Right ventricle myocardium superior (tissue), 1 donor: Measurements from ENCODE around the gene CEBPG. TPM values are rescaled to one million over a fixed set of nuclear protein-coding genes. Genes with fewer than 3 reads are reported as not detected.

ENCODE experiments used
- ATAC-seq: fragments of 200-7000 bp; cut with Tn5 transposase; one replicate; pipeline ENCODE4 v1.9.1; 2020; ENCODE audit warnings: mild to moderate bottlenecking; ENCODE audit not compliant: poor library complexity
- DNase-seq: peaks from one replicate; pipeline ENCODE4 v3.0.0-alpha.2; 2020
- intact Hi-C: fragments of 100-400 bp; cut with DNase I; formaldehyde crosslinking; loops from one replicate; pipeline ENCODE4 v1.11.2; 2022
- total RNA-seq: library from RNA; stranded (reverse); fragmentation: NEBNext Ultra II Directional; extraction: Animal tissue kit (Norgen Biotek cat#: 25700); gene quantifications from one replicate; pipeline ENCODE4 v1.2.1, GENCODE V29; 2021
- donor health status: DM: no; HTN: yes; CAD: no; lungs with severe emphysema.

The CEBPG gene
- total RNA-seq, 1 donor from 2014 or later = 16.1 TPM

- ATAC-seq (no peak), DNase-seq (peak; percentile 87)
- intact Hi-C loops = no loop called here
Observed at GRCh38 chr19:33376423-33376822, 2.9 kb downstream of the CEBPG start.

- intact Hi-C loops = no loop called here
- ATAC-seq (no peak), DNase-seq (no peak)
Observed at GRCh38 chr19:33376941-33377557, 3.5 kb downstream of the CEBPG start.

- ATAC-seq (no peak), DNase-seq (no peak)
- intact Hi-C loops = no loop called here
Observed at GRCh38 chr19:33377586-33378475, 4.3 kb downstream of the CEBPG start.

- intact Hi-C loops = no loop called here
- DNase-seq (no peak), ATAC-seq (no peak)
Observed at GRCh38 chr19:33379151-33379829, 5.8 kb downstream of the CEBPG start.

DNA sequence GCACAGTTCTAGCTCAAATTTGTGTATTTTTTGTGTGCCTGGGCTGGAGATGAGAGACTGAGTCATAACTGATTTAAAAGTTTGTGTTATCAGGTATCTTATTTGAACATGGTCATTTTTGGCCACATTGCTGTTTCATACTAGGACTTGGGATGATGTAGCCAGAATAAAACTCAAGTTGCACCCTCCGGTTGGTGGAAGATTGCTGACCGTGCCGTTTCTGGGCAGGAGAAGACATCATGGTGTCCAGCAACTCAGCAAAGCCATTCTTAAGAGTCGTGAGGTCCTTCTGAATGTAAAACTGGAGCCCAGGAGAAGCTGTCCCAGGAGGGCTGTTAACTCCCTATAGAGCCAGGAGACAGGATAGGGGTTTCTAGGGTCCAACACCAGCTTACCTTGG, 7.6 kb downstream of the CEBPG start:
- intact Hi-C loops = no loop called here
- DNase-seq (no peak), ATAC-seq (no peak)

- intact Hi-C loops = no loop called here
- no peak for DNase-seq
Observed at GRCh38 chr19:33382006-33382405, 8.5 kb downstream of the CEBPG start.

DNA sequence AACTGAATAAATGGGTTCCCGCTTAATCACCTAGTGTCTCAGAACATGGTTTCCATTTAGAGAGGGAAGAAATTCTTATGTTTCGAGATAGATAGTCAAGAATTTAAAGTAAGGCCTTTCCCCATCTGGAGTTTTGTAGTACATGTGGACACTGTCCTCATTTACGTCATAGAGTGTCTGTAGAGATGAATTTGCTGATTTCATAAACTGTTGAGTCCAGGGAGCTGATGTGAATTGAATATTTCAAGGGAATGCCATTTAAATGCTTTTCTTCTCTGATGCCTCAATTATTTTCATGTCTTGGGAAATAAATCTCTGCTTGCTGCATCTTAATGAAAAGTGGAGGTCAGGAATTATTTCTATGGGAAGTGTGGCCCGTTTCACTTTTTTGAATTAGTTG, 9.5 kb downstream of the CEBPG start:
- ATAC-seq (no peak), DNase-seq (no peak)
- intact Hi-C loops = no loop called here

More at GRCh38 chr19:33382006-33382405, 8.5 kb downstream of the CEBPG start:
- no peak for ATAC-seq

- DNase-seq (no peak), ATAC-seq (no peak)
- intact Hi-C loops = no loop called here
Observed at GRCh38 chr19:33383720-33384292, 10.3 kb downstream of the CEBPG start.

GRCh38 chr19:33384983-33385382, 11.5 kb downstream of the CEBPG start:
- no peak for ATAC-seq
- intact Hi-C loops = no loop called here
- no peak for DNase-seq

DNA sequence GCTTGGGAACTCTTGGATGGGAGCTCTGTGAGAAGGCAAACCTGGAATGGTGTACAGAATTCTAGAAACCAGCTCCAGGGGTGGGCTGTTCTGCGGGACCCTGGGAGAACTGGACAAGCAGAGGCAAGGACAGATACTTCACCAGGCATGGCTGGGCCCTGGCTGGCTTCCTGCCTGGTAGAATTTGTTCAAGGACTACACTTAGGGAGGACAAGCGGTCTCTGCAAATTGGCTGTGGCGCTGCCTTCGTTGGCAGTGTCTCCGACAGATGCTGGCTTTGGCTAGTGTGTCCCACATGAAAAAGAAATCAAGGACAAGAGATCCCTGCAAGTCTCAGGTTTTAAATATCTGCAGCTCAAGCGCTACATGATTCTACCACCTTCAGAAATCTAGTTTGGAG, 12.4 kb downstream of the CEBPG start:
- peak; percentile 63 for ATAC-seq

GRCh38 chr19:33386361-33386858, 12.9 kb downstream of the CEBPG start:
- intact Hi-C loops = no loop called here
- ATAC-seq (peak; percentile 1), DNase-seq (no peak)

More for the DNA sequence above, 12.4 kb downstream of the CEBPG start:
- peak; percentile 80 for DNase-seq
- intact Hi-C loops = no loop called here

DNA sequence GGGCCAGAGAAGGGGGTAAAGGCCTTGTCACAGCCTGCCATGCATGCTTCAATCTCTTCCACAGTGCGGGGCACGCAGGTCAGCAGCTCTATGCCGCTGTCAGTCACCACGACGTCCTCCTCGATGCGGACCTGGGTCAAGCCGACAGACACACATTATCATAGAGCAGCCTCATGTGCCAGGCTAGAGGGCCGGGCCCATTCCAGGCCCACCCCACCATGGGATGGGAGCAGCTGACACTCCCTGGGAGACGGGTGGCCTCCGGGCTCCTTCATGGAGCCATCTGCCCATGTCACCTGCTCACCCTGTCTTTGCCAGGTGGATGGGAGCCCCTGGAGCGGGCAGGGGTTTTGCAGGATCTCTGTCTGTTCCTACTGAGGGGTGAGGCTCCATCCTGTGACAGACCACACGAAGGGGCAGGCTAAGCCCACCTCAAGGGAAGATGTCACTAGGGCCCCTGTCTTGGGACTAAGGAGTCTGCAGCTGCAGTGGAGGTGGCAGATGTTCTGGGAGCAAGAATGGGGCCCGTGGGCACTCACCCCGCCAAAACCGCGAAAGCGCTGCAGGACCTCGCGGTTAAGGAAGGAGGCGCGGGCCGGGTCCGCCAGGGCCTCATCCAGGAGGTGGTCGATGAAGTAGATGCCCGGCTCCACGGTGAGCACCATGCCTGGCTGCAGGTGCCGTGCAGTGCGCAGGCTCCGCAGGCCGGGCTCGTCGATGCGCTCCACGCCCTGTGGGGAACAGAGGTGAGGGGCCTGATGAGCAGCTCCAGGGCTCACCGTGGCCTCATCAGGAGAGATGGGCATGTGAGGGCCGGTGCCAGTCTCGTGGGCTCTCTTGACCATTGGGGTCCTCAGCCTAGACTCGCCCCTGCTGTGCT, 14.1 kb downstream of the CEBPG start:
- ATAC-seq (no peak), DNase-seq (no peak)
- intact Hi-C loops = no loop called here

DNA sequence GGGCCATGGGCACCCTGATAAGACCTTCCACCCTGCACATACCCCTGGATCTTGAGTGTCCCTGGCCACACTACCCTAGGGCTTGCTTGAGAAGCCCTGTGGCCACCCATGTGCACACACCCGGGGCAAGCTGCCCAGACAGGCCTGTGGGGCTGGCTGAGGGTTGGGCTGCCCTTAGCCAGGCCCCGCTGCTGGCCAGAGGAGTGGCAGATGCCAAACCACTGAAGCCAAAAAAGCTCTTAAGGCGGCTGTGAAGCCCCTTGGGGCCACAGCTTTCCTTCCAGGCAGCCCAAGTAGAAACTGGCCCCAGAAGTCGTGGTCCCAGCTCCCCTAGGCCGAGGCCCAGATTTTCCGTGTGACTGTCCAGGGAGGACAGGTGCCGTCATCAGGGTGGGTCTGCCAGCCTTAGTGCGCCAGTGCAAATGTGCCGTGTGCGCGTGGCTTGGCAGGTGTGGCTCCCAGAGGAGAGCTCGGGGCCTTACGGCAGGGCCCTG, 14.8 kb downstream of the CEBPG start:
- intact Hi-C loops = no loop called here
- DNase-seq = peak; percentile 75
- ATAC-seq = peak; percentile 54

- intact Hi-C loops = no loop called here
- peak; percentile 78 for DNase-seq
- peak; percentile 58 for ATAC-seq
Observed at GRCh38 chr19:33388725-33389420, 15.4 kb downstream of the CEBPG start.

DNA sequence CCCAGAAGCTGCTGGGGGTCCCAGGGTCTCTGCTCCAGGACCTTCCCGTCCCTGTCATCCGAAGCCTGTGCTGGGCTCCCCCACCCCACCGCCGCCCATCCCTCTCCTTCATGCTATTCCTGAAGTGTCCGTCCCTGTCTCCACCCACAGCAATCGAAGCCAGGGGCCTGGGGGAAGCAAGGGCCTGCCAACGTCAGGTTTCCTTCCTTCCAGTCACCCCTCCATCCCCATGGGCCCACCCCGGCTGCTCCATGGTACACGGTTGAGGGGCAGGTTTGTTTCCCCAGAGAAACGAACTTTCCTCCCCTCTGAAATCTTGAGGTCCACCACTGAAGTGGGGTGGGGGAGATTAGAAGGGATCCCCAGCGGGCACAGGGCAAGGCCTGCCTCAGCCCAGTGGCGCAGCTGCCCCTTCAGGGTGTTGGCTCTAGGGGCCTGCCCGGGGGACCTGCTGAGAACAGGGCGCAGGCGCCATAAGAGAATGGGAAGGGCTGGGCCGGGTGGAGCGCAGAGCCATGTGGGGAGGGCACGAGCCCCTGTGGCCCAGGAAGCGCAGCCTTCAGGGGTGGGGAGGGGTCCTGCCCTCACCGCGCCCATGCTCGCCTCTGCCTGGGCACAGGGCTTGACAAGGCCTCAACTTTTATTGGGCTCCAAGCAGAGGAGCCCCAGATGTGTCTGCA, 16.1 kb downstream of the CEBPG start:
- DNase-seq = peak; percentile 54

GRCh38 chr19:33390101-33390907, 16.8 kb downstream of the CEBPG start:
- DNase-seq (peak; percentile 84), ATAC-seq (peak; percentile 13)
- intact Hi-C loops = no loop called here

More for the DNA sequence above, 16.1 kb downstream of the CEBPG start:
- no peak for ATAC-seq
- intact Hi-C loops = no loop called here
